GM18498 (cell line): ENCODE results near the gene FAM170B.

Experiments
- ATAC-seq: cut with Tn5 transposase; IDR thresholded peaks from one replicate; pipeline ENCODE4 v1.9.1; 2021; ENCODE audit warnings: mild to moderate bottlenecking, moderate library complexity; ENCODE audit not compliant: unreplicated experiment

Gene FAM170B

GRCh38 chr10:49107887-49108267 is 25.9 kb downstream of the FAM170B start:
- ATAC-seq, result no peak

GRCh38 chr10:49107111-49107886 is 26.5 kb downstream of the FAM170B start:
- ATAC-seq, result no peak

- no peak for ATAC-seq
These were observed 27.4 kb downstream of the FAM170B start for GRCh38 chr10:49106451-49106850.

- no peak for ATAC-seq
These were observed 28.7 kb downstream of the FAM170B start for GRCh38 chr10:49105076-49105475.

- no peak for ATAC-seq
These were observed 29.5 kb downstream of the FAM170B start for GRCh38 chr10:49104323-49104722.

GRCh38 chr10:49103761-49104160 is 30.1 kb downstream of the FAM170B start:
- no peak for ATAC-seq

GRCh38 chr10:49099046-49099445 is 34.8 kb downstream of the FAM170B start:
- ATAC-seq, result no peak

- ATAC-seq, result no peak
These were observed 36.9 kb downstream of the FAM170B start for GRCh38 chr10:49096890-49097445.

- ATAC-seq, result no peak
These were observed 39.2 kb downstream of the FAM170B start for GRCh38 chr10:49094646-49095045.

- ATAC-seq, result no peak
These were observed 39.9 kb downstream of the FAM170B start for GRCh38 chr10:49093922-49094321.

- no peak for ATAC-seq
These were observed 41.3 kb downstream of the FAM170B start for GRCh38 chr10:49092477-49092876.

- no peak for ATAC-seq
These were observed 42.2 kb downstream of the FAM170B start for GRCh38 chr10:49091450-49092210.

- ATAC-seq, result no peak
These were observed 43.0 kb downstream of the FAM170B start for GRCh38 chr10:49090696-49091380.

GRCh38 chr10:49090189-49090575 is 43.6 kb downstream of the FAM170B start:
- no peak for ATAC-seq

- ATAC-seq, result no peak
These were observed 44.1 kb downstream of the FAM170B start for GRCh38 chr10:49089557-49090188.

GRCh38 chr10:49089152-49089551 is 44.7 kb downstream of the FAM170B start:
- no peak for ATAC-seq

- ATAC-seq, result no peak
These were observed 46.9 kb downstream of the FAM170B start for GRCh38 chr10:49086889-49087288.

GRCh38 chr10:49083261-49083660 is 50.6 kb downstream of the FAM170B start:
- ATAC-seq, result no peak

- no peak for ATAC-seq
These were observed 51.1 kb downstream of the FAM170B start for GRCh38 chr10:49082766-49083165.

GRCh38 chr10:49081547-49082275 is 52.1 kb downstream of the FAM170B start:
- ATAC-seq, result no peak
